SK-MEL-5 (cell line): ENCODE results near the gene BBS12. TPM values are rescaled to one million over a fixed set of nuclear protein-coding genes. Genes with fewer than 3 reads are reported as not detected.

Source experiments
- DNase-seq: peaks from one replicate; pipeline ENCODE4 v3.0.0-alpha.2; 2016; ENCODE audit warnings: low read depth, low spot score
- in situ Hi-C: cut with HindIII; loops from 2 replicates; pipeline ENCODE4 v1.10.0; 2016; ENCODE audit warnings: low sequenced_read_pairs, high pct_unique_total_duplicates, low pct_unique_long_range_greater_than_20kb
- total RNA-seq: library from RNA; depleted of rRNA; stranded (reverse); fragments of >200 nt; shearing (Covaris generic); gene quantifications from 2 replicates; pipeline ENCODE4 v1.2.3, GENCODE V29; 2014

The BBS12 gene
- total RNA-seq, 1 experiment from 2014 or later: 6.6 TPM

DNA sequence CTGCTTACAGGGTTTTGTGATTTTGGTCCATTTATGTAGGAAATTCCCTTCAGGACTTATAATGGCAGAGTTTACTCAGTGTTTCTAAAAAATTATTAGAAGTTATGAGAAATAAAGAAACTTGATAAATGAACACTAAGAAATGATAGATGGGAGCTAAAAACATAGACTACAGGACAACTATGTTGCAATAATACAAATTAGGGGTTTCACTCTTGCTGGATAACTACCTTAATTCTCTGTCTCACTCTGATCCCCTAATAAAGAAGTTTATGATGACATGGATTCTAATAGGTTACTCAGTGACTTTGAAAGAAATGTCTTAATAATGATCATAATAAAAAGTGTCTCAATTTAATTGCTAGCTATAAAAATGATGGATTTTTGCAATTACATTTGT, 23.3 kb upstream of the BBS12 start:
- no peak for DNase-seq
- in situ Hi-C loops: no loop called here

DNA sequence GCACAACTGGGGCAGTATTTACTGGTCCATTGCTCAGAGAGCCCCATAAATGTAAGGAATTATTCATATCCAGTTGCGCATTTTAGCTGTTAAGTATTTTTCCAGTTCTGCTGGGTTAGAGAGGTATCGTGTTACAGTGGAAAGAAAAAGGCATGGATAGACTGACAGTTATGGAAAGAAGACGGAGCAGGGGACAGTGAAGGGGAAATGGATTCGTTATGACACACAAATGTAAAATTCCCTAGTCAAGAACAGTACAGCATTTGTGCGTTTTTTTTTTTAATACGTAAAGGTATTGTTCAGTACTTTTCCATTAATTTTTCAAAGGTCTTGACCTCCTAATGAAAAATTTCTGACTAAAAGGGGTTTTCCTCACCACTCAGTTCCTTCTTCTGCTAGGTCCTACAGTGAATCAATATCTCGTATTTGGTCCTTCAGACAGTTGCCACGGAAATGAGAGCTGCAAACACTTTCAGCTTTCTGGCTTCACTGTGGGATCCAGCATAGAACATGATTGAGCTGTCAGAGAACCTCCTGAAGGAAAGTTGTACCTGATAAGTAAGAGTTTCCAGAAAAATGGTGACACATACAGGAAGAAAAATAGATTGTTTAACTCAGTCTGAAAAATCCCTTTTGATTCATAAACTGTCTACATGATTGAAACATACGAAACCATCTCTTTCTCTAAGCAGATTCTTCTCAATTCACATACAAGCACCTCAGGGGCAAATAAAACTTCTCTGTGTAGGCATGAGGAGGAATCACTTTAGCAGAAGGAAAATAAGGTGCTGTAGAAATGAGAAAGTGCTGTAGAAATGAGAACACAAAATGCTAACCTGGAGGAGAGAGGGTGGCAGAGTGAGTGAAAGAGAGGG, 21.8 kb upstream of the BBS12 start:
- no peak for DNase-seq
- in situ Hi-C loops: no loop called here

DNA sequence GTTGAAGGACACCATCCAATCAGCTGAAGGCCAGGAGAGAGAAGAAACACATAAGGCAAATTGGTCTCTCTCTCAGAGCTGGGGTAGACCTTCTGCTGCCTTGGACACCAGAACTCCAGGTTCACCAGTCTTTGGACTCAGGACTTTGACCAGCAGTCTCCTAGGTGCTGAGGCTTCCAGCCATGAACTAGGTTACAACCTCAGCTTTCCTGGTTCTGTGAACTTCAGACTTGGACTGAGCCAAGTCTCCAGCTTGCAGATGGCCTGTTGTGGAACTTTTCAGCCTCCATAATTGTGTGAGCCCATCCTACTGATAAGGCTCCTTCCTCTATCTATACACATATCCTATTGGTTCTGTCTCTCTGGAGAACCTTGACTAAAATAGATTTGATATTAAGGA, 20.6 kb upstream of the BBS12 start:
- DNase-seq: no peak
- in situ Hi-C loops: no loop called here

DNA sequence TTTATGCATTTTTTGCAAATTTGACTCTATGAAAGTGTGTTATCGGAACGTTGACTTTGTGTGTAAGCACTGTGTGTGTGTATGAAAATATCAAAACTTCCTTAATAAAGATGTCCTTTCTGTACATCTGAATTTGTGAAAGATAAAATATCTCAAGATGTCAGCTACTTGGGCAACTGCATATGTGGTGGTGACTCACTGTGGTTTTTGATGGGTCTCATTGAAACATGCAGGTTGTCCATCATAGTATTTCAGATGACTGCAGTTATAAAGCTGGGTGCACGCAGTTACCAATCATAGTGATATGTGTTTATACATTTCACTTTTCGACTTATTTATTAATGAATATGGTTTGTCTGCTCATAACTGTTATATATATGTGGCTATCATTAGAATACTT, 19.7 kb upstream of the BBS12 start:
- in situ Hi-C loops: no loop called here
- DNase-seq: no peak

DNA sequence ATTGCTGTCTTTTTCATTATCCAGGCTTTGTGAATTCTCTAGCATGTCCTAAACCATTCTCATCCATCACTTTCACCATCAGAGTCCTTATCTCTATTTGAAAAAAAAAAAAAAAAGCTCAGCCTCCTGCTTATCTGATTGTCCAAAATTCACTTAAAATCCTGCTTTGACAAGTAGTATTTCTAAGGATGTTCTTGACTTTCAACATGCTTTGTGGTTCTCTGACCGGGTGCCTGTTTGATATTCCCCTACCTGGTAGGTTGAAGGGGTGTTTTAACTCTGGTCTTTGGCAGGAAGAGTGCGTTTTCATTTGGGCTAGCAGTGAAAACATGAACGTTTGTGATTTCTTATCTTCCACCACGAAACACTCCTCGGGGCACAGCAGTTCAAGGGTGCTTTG, 17.3 kb upstream of the BBS12 start:
- DNase-seq: no peak
- in situ Hi-C loops: no loop called here

DNA sequence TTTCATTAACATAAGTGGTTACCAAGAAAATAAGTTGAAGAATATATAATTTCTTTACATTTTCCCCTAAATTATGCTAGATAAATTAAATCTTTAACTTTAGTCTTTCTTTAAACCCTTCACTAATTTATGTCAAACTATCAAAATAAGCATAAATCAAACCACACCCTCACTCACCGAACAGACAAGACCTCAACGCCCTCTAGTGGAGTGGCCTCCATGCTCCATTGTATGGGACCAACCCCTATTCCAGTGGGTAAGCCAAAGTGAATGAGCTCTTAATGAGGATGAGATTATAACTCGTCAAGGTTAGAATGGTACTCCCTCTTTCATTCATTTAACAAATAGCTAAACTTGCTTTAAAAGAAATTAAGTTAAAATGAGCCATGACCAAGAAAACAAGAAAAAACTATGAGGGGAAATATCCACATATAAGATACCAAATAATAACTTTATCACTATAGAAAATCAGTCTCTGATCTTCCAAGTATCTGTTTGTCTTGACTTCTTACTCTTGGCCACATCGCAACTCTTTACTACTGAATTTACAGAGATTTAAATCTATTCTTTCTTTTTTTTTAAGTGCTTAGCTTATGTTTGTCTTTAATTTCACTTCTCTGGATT, 15.6 kb upstream of the BBS12 start:
- in situ Hi-C loops: no loop called here
- DNase-seq: peak; percentile 84

DNA sequence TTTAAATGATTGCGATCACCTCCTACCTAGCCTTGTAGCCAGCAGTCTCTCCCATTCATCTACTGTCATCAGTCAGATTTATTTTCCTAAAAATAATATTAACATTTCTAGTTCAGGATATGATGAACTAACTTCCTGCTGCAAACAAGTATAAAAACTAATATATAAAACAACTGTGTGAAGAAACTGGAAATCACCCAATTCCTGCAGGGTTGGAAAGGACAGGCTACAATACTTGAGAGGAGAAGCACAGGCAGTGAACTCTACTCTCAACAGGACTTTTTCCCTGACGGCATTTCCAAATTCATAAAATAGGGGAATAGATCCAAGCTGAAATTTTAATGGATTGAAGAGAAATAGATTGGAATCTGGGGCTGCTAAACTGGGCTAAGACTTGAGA, 14.2 kb upstream of the BBS12 start:
- no peak for DNase-seq
- in situ Hi-C loops: no loop called here

DNA sequence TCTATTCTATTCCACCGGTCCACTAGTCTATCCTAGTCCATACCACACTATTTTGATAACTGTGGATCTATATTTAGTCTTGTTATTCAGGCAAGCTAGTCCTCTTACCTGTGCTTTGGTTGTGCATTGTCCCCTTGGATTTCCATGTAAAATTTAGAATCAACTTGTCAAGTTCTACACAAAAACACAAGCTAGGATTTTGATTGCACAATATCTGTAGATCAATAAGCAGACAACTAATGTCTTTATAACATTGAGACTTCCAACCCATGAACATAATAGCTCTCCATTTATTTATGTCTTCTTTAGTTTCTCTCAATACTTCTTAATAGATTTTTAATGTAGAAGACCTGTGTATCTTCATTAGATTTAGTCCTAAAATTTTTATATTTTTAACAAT, 10.2 kb upstream of the BBS12 start:
- in situ Hi-C loops: no loop called here
- no peak for DNase-seq

DNA sequence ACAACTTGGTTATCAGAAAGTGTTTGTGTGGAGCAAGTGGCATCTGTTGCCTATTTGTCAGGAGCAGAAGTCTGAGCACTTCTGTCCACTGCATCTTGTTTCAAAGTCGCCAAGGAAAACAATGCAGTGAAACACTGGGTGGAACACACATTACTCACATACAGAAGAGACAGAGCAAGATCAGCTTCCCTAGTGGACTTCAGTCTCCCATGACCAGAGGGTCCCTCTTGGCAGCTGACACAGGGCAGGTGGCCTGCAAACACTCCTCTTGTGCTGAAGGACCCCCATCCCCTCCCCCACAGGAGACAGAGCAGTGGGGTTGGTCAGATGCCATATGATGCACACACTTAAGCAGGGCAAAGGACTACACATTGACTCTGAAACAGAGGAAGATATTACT, 3.6 kb upstream of the BBS12 start:
- DNase-seq: no peak
- in situ Hi-C loops: no loop called here

DNA sequence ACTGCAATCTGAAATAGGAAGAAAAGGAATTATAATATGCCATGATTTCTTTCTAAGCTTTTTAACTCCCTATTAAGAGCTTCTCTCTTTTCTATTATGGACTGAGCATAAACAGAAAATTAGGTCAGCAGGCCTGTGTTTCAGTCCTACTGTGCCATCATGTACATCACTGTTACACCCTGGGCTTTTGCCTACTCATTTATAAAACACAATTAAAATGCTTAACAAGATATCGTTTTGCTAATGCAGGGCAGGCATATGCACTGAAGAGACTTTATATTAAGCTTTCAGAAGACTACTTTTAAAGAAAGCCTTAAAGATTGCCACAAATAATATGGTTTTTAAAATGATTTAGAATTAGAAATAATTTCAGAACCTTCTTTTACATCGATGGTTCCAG, 828 bp upstream of the BBS12 start:
- no peak for DNase-seq
- in situ Hi-C loops: no loop called here

DNA sequence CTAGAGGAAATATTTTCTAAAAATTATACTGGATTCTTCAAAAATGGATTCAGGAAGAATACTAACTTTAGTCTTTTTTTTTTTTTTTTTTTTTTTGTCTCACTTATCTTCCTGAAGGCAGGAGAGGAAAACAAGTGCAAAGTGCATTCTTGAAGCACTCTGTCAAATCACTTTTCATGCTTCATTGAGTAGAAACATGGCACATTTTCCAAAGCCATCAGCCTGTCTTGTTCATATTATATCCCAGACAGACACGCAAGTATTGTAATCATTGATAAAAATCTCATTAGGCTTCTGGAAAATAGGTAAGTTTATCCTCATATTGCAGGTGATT, 1.2 kb downstream of the BBS12 start:
- DNase-seq: no peak
- in situ Hi-C loops: no loop called here

DNA sequence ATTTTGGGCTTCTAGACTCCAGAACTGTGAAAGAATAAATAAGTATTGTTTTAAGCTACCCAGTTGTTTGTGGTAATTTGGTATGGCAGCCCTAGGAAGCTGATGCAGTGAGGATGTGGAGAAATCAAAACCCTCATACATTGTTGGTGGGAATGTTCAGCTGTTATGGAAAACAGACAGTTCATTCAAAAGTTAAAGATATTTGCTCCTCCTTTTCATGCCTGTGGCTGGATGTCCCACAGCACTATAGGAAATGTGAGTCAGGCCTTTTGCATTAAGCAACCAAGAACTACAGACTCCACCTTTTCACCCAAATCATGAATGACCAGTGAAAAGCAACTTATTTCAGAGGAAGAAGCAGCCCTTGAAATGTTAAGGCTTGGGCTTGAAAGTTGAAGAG, 6.7 kb downstream of the BBS12 start:
- in situ Hi-C loops: no loop called here
- DNase-seq: peak; percentile 85

DNA sequence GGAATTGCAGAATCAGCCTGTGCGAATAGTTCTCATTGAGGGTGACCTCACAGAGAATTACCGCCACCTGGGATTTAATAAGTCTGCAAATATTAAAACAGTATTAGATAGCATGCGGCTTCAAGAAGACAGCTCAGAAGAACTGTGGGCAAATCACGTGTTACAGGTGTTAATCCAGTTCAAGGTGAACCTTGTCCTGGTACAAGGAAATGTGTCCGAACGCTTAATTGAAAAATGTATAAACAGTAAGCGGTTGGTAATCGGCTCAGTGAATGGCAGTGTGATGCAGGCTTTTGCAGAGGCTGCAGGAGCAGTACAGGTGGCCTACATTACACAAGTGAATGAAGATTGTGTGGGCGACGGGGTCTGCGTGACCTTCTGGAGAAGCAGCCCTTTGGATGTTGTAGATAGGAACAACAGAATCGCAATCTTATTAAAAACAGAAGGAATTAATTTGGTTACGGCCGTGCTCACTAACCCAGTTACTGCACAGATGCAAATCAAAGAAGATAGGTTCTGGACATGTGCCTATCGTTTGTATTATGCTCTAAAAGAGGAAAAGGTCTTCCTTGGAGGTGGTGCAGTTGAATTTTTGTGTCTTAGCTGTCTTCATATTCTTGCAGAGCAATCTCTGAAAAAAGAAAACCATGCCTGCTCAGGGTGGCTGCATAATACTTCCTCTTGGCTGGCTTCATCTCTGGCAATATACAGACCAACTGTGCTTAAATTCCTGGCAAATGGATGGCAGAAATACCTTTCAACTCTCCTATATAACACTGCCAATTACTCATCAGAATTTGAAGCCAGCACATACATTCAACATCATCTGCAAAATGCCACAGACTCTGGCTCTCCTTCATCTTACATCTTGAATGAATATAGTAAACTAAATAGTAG, 10.7 kb downstream of the BBS12 start:
- no peak for DNase-seq
- in situ Hi-C loops: no loop called here

DNA sequence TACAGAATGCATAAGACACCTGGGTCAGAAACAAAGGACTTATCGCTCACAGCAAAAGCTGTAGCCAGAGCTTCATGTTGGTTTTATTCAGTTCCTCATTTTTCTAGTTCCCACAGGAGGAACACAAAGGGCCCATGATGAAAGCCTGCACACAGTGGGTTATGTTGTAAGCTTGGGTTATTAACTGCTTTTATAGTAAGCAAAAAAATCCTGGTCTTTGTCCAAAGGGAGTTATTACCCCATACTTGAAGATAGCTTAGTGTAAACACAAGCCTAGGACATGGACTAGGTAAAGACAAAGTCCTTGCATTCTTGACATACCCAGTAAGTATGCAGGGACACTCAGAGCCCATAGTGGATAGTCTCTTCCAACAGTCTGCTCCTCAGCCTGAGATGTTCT, 11.7 kb downstream of the BBS12 start:
- DNase-seq: no peak
- in situ Hi-C loops: no loop called here

DNA sequence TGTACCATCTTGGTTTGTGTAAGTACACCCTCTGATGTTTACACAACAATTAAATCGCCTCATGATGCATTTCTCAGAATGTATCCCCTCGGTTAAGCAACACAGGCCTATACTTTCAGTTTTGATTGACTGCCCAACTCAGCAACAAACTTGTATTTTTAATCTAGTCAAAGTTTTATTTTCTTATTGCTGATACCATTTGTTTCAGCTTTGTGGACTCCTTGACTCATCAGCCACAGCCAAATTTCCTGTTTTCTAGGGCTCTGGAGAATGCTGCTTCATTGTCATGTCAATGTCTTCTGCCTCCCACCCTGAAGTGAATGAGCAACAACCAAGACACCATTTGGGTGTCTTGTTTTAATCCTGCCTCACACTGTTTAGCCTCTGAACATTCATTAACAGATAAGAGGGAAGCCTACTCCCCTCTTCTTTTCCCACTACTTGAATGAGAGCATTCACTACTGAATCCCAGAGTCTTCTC, 14.0 kb downstream of the BBS12 start:
- in situ Hi-C loops: no loop called here
- DNase-seq: no peak

DNA sequence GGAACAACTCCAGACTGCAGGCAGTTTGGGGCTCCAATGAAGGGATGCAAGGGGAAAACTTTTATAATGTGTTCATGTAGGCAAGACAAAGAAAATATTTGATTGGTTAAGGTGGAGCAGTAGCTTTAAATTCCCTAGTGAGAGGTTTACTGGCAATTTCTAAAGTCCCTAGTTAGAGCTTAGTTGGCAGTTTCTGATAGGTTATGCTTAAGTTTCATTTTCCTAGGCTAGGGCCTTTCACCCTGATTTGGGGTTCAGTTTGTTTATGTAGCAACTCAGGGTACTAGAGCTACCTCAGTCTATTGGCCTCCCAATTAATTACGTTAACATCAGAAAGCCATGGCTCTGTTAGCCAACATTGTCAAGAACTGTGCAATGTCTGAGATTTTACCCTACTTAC, 14.6 kb downstream of the BBS12 start:
- no peak for DNase-seq
- in situ Hi-C loops: no loop called here

DNA sequence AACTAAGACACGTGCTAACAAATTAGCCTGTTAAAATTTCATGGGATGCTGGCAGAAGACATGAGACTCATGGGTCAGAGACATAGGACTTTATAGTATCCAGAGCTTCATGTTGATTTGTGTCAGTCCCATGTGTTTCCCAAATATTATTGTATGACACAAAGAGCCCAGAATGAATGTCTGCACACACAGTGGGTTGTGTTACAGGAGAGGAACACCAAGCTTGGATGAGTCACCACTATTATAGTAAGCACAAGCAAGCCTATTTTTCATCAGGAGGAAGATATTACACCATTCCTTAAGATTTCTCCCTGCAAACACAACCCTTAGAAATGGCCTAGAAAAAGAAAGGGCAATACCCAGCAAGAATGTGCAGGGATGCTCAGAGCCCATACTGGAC, 15.4 kb downstream of the BBS12 start:
- in situ Hi-C loops: no loop called here
- no peak for DNase-seq

DNA sequence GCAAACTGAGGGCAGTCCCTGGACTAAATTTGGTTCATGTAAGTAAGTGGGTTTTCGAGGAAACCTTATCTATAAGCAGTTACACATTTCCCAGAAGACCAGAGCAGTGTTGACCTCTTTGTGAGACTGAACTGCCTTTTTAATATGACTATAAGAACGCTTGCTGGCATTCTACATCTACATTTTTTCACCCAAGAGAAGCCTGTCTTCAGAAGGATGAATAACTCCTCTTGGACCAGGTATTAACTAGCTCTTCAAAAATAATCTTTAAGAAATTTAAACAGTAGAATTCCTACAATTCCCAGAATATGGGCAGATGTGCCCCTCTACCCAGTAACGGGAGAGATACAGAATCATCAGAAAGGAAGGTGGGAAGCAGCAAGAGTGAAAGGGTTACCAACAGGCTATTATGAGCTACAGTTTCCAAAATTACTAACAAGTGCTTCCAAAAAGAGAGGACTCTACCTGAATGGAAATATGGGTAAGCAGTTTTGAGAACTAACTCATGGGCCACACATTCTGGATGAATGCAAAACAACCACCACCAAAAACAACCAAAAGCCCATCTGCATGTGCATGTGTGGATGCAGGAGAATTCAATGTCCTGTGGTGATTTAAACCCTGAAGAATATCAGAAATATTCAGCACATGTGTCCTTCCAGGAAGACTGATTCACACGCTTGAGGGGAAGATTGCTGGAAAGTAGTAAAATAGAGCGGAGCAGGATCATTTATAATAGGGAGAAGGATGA, 17.4 kb downstream of the BBS12 start:
- no peak for DNase-seq
- in situ Hi-C loops: loop anchor here (25.0 kb wide), 1 partner anchor 162 kb away; the partner anchor contains the start of gene NUDT6
